GM23338 (cell line): ENCODE measurements around the gene MCAT. TPM values are rescaled to one million over a fixed set of nuclear protein-coding genes. Genes with fewer than 3 reads are reported as not detected.

Experiments used
- ATAC-seq: fragments of 200-7000 bp; cut with Tn5 transposase; 3 replicates; pipeline ENCODE4 v1.9.1; 2020
- DNase-seq: peaks from one replicate; pipeline ENCODE4 v3.0.0-alpha.2; 2015; ENCODE audit warnings: low spot score
- H2AFZ ChIP-seq: fragments of 200-600 bp; sonication (generic); 2 replicates; pipeline ENCODE4 v1.8.0; 2016; ENCODE audit warnings: antibody characterized with exemption, mild to moderate bottlenecking, moderate library complexity
- H3F3A ChIP-seq: fragments of 200-600 bp; sonication (generic); replicated peaks from 2 replicates; pipeline ENCODE4 v1.8.0; 2017; ENCODE audit warnings: antibody characterized with exemption, mixed run types, low read depth
- H3K27ac ChIP-seq: fragments of 200-600 bp; sonication (generic); 2 replicates; pipeline ENCODE4 v1.6.1; 2016; ENCODE audit warnings: low read depth
- H3K27me3 ChIP-seq: fragments of 200-600 bp; sonication (generic); 2 replicates; pipeline ENCODE4 v1.8.0; 2016; ENCODE audit warnings: mild to moderate bottlenecking, mixed run types, moderate library complexity; ENCODE audit not compliant: insufficient read depth
- H3K36me3 ChIP-seq: fragments of 200-600 bp; sonication (generic); 2 replicates; pipeline ENCODE4 v1.8.0; 2016; ENCODE audit warnings: mild to moderate bottlenecking; ENCODE audit not compliant: insufficient read depth
- H3K4me1 ChIP-seq: fragments of 200-600 bp; sonication (generic); 2 replicates; pipeline ENCODE4 v1.8.0; 2016; ENCODE audit warnings: mild to moderate bottlenecking, moderate library complexity; ENCODE audit not compliant: insufficient read depth
- H3K4me2 ChIP-seq: fragments of 200-600 bp; sonication (generic); 2 replicates; pipeline ENCODE4 v1.7.1; 2017; ENCODE audit warnings: mixed run types
- H3K4me3 ChIP-seq: fragments of 200-600 bp; sonication (generic); 2 replicates; pipeline ENCODE4 v1.6.1; 2016; ENCODE audit warnings: mixed run types
- H3K79me2 ChIP-seq: fragments of 200-600 bp; sonication (generic); replicated peaks from 2 replicates; pipeline ENCODE4 v1.8.0; 2017; ENCODE audit warnings: mild to moderate bottlenecking; ENCODE audit not compliant: insufficient read depth
- H3K9me2 ChIP-seq: fragments of 200-600 bp; sonication (generic); 2 replicates; pipeline ENCODE4 v1.8.0; 2017; ENCODE audit not compliant: insufficient read depth
- H4K20me1 ChIP-seq: fragments of 200-600 bp; sonication (generic); replicated peaks from 2 replicates; pipeline ENCODE4 v1.8.0; 2017; ENCODE audit warnings: mild to moderate bottlenecking; ENCODE audit not compliant: insufficient read depth
- H3K27ac Mint-ChIP-seq: 2 replicates; pipeline ENCODE4 v1.8.0; 2020; ENCODE audit warnings: inconsistent platforms, mild to moderate bottlenecking, moderate library complexity, mixed read lengths
- H3K27me3 Mint-ChIP-seq: 3 replicates; pipeline ENCODE4 v1.8.0; 2022; ENCODE audit warnings: low read depth, mild to moderate bottlenecking, moderate library complexity, mixed read lengths, inconsistent platforms; ENCODE audit not compliant: insufficient read depth, poor library complexity
- H3K36me3 Mint-ChIP-seq: 3 replicates; pipeline ENCODE4 v1.8.0; 2021; ENCODE audit warnings: low read depth, mild to moderate bottlenecking, inconsistent platforms, moderate library complexity, mixed read lengths
- H3K4me1 Mint-ChIP-seq: 3 replicates; pipeline ENCODE4 v1.8.0; 2020; ENCODE audit warnings: mild to moderate bottlenecking, inconsistent platforms, mixed read lengths
- H3K4me3 Mint-ChIP-seq: 3 replicates; pipeline ENCODE4 v1.8.0; 2021; ENCODE audit warnings: moderate library complexity, mild to moderate bottlenecking, inconsistent platforms, mixed read lengths
- H3K9me3 Mint-ChIP-seq: 3 replicates; pipeline ENCODE4 v1.8.0; 2020; ENCODE audit warnings: moderate library complexity, mild to moderate bottlenecking, inconsistent platforms, mixed read lengths
- EZH2phosphoT487 ChIP-seq: fragments of 200-600 bp; sonication (generic); IDR thresholded peaks from one replicate; pipeline ENCODE4 v1.8.1; 2018; ENCODE audit warnings: antibody characterized with exemption; ENCODE audit not compliant: unreplicated experiment
- JUNB ChIP-seq: IDR thresholded peaks from one replicate; pipeline ENCODE4 v1.6.1; 2016; ENCODE audit warnings: antibody characterized with exemption; ENCODE audit not compliant: unreplicated experiment
- NANOG ChIP-seq: IDR thresholded peaks from 2 replicates; pipeline ENCODE4 v1.6.1; 2016; ENCODE audit warnings: antibody characterized with exemption, borderline replicate concordance
- STAT1 ChIP-seq: IDR thresholded peaks from one replicate; pipeline ENCODE4 v1.6.1; 2016; ENCODE audit warnings: antibody characterized with exemption; ENCODE audit not compliant: unreplicated experiment
- ZNF114 ChIP-seq: fragments of 250-450 bp; sonication (Bioruptor Pico); IDR thresholded peaks from 2 replicates; pipeline ENCODE4 v1.5.0; 2020; ENCODE audit warnings: mild to moderate bottlenecking, moderate library complexity
- polyA plus RNA-seq: library from polyadenylated mRNA; unstranded; fragments of >200 nt; fragmentation: Nextera tagmentation; extraction: Ambion mirVana; gene quantifications from 2 replicates; pipeline ENCODE4 v1.2.1, GENCODE V29; 2016
- total RNA-seq: library from RNA; depleted of rRNA; stranded (reverse); fragments of >200 nt; shearing (Covaris generic); gene quantifications from 2 replicates; pipeline ENCODE4 v1.2.3, GENCODE V29; 2014
- TF ChIP-seq, protein P1 (sequence below): IDR thresholded peaks from one replicate; pipeline ENCODE4 v1.6.1; 2018; ENCODE audit warnings: antibody characterized with exemption; ENCODE audit not compliant: unreplicated experiment
- TF ChIP-seq, protein P2 (sequence below): fragments of 250-450 bp; sonication (Bioruptor Pico); IDR thresholded peaks from 2 replicates; pipeline ENCODE4 v1.5.0; 2020; ENCODE audit warnings: mild to moderate bottlenecking, moderate library complexity

Gene MCAT
- total and polyA plus RNA-seq, 2 experiments from 2014 or later: 9.7 to 16.9 TPM

GRCh38 chr22:43126501-43127165 is 16.6 kb downstream of the MCAT start (continued):
- TF ChIP-seq STAT1: no peak

DNA sequence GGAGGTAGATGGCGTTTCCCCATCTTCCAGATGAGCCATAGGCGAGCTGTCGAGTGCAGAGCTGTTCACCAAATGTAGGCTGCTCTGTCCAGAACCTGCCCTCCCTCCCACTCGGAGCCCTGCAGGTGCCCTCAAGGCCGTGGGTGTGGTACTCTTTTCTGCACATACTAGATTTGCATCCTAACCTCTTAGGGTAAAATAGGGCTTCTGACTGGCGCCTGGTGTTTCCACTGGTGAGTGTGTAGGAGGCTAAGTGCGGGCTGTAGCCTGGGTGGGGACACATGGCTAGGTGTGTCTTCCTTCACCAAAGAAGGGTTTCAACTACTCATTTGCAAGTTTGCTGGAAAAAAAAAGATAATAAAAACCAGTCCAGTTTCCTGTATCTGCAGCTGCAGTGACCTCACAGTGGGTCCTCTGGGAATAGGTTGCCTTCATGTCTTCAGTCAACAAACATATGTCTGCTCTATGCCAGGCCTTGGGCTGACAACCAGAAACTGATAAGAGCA is 24.2 kb downstream of the MCAT start:
- Histone ChIP-seq H3K36me3 (no peaks in the 10 kb centered on the region), H3K9me2 (no peaks in the 10 kb centered on the region), H3K4me2 (no peak overlapping the region), H3F3A (no peaks in the 10 kb centered on the region), H3K27me3 (no peaks in the 10 kb centered on the region), H3K4me3 (no peak overlapping the region), H4K20me1 (no peaks in the 10 kb centered on the region), H3K27ac (no peak overlapping the region), H3K4me1 (no peaks in the 10 kb centered on the region), H2AFZ (no peak overlapping the region), H3K79me2 (no peaks in the 10 kb centered on the region)
- DNase-seq (no peak), ATAC-seq (no peak)
- peaks cover 7% of the 10 kb centered on the region; the same call in 2 of the 3 replicates for H3K4me1 Mint-ChIP-seq
- no peak overlapping the region for H3K4me3 Mint-ChIP-seq
- TF ChIP-seq EZH2phosphoT487 (no peak), STAT1 (no peak)
- TF ChIP-seq, protein P1, sequence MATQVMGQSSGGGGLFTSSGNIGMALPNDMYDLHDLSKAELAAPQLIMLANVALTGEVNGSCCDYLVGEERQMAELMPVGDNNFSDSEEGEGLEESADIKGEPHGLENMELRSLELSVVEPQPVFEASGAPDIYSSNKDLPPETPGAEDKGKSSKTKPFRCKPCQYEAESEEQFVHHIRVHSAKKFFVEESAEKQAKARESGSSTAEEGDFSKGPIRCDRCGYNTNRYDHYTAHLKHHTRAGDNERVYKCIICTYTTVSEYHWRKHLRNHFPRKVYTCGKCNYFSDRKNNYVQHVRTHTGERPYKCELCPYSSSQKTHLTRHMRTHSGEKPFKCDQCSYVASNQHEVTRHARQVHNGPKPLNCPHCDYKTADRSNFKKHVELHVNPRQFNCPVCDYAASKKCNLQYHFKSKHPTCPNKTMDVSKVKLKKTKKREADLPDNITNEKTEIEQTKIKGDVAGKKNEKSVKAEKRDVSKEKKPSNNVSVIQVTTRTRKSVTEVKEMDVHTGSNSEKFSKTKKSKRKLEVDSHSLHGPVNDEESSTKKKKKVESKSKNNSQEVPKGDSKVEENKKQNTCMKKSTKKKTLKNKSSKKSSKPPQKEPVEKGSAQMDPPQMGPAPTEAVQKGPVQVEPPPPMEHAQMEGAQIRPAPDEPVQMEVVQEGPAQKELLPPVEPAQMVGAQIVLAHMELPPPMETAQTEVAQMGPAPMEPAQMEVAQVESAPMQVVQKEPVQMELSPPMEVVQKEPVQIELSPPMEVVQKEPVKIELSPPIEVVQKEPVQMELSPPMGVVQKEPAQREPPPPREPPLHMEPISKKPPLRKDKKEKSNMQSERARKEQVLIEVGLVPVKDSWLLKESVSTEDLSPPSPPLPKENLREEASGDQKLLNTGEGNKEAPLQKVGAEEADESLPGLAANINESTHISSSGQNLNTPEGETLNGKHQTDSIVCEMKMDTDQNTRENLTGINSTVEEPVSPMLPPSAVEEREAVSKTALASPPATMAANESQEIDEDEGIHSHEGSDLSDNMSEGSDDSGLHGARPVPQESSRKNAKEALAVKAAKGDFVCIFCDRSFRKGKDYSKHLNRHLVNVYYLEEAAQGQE: no peak
- H3K27me3 Mint-ChIP-seq: peaks cover 7% of the 10 kb centered on the region
- no peak overlapping the region for H3K27ac Mint-ChIP-seq
- no peaks in the 10 kb centered on the region; the same call in 2 of the 3 replicates for H3K9me3 Mint-ChIP-seq
- no peaks in the 10 kb centered on the region for H3K36me3 Mint-ChIP-seq

GRCh38 chr22:43118024-43118849 is 25.0 kb downstream of the MCAT start:
- Histone ChIP-seq H2AFZ (no peak overlapping the region), H3K9me2 (no peaks in the 10 kb centered on the region), H3K36me3 (no peaks in the 10 kb centered on the region), H3F3A (no peaks in the 10 kb centered on the region), H4K20me1 (no peaks in the 10 kb centered on the region), H3K27ac (no peak overlapping the region), H3K4me2 (no peak overlapping the region), H3K79me2 (no peaks in the 10 kb centered on the region), H3K4me3 (no peak overlapping the region), H3K27me3 (0 out of 2 replicates have a peak, but pooled peaks cover 2% of the 10 kb centered on the region), H3K4me1 (no peaks in the 10 kb centered on the region)
- no peaks in the 10 kb centered on the region; the same call in 2 of the 3 replicates for H3K9me3 Mint-ChIP-seq
- ATAC-seq (peak; percentile 74), DNase-seq (no peak)
- no peaks in the 10 kb centered on the region for H3K36me3 Mint-ChIP-seq
- H3K27me3 Mint-ChIP-seq: peaks cover 10% of the 10 kb centered on the region
- TF ChIP-seq EZH2phosphoT487 (no peak), JUNB (no peak), ZNF114 (CRISPR knock-in tag) (no peak), NANOG (no peak), STAT1 (no peak)
- TF ChIP-seq, protein P2, sequence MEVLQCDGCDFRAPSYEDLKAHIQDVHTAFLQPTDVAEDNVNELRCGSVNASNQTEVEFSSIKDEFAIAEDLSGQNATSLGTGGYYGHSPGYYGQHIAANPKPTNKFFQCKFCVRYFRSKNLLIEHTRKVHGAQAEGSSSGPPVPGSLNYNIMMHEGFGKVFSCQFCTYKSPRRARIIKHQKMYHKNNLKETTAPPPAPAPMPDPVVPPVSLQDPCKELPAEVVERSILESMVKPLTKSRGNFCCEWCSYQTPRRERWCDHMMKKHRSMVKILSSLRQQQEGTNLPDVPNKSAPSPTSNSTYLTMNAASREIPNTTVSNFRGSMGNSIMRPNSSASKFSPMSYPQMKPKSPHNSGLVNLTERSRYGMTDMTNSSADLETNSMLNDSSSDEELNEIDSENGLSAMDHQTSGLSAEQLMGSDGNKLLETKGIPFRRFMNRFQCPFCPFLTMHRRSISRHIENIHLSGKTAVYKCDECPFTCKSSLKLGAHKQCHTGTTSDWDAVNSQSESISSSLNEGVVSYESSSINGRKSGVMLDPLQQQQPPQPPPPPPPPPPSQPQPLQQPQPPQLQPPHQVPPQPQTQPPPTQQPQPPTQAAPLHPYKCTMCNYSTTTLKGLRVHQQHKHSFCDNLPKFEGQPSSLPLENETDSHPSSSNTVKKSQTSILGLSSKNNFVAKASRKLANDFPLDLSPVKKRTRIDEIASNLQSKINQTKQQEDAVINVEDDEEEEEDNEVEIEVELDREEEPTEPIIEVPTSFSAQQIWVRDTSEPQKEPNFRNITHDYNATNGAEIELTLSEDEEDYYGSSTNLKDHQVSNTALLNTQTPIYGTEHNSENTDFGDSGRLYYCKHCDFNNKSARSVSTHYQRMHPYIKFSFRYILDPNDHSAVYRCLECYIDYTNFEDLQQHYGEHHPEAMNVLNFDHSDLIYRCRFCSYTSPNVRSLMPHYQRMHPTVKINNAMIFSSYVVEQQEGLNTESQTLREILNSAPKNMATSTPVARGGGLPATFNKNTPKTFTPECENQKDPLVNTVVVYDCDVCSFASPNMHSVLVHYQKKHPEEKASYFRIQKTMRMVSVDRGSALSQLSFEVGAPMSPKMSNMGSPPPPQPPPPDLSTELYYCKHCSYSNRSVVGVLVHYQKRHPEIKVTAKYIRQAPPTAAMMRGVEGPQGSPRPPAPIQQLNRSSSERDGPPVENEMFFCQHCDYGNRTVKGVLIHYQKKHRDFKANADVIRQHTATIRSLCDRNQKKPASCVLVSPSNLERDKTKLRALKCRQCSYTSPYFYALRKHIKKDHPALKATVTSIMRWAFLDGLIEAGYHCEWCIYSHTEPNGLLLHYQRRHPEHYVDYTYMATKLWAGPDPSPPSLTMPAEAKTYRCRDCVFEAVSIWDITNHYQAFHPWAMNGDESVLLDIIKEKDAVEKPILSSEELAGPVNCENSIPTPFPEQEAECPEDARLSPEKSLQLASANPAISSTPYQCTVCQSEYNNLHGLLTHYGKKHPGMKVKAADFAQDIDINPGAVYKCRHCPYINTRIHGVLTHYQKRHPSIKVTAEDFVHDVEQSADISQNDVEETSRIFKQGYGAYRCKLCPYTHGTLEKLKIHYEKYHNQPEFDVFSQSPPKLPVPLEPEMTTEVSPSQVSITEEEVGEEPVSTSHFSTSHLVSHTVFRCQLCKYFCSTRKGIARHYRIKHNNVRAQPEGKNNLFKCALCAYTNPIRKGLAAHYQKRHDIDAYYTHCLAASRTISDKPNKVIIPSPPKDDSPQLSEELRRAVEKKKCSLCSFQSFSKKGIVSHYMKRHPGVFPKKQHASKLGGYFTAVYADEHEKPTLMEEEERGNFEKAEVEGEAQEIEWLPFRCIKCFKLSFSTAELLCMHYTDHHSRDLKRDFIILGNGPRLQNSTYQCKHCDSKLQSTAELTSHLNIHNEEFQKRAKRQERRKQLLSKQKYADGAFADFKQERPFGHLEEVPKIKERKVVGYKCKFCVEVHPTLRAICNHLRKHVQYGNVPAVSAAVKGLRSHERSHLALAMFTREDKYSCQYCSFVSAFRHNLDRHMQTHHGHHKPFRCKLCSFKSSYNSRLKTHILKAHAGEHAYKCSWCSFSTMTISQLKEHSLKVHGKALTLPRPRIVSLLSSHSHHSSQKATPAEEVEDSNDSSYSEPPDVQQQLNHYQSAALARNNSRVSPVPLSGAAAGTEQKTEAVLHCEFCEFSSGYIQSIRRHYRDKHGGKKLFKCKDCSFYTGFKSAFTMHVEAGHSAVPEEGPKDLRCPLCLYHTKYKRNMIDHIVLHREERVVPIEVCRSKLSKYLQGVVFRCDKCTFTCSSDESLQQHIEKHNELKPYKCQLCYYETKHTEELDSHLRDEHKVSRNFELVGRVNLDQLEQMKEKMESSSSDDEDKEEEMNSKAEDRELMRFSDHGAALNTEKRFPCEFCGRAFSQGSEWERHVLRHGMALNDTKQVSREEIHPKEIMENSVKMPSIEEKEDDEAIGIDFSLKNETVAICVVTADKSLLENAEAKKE (CRISPR knock-in tag): no peak
- no peak overlapping the region for H3K4me3 Mint-ChIP-seq
- no peak overlapping the region for H3K27ac Mint-ChIP-seq
- H3K4me1 Mint-ChIP-seq: peaks cover 7% of the 10 kb centered on the region; the same call in 2 of the 3 replicates
